GM18502 (cell line): ENCODE results near the gene OR5H14.
"Not testable (repeated sequence)": the region's sequence is repeated elsewhere in the genome, so short reads cannot be mapped to it uniquely, and the experiment has no call there.

Experiments
- ATAC-seq: cut with Tn5 transposase; IDR thresholded peaks from one replicate; pipeline ENCODE4 v1.9.1; 2021; ENCODE audit warnings: mild to moderate bottlenecking; ENCODE audit not compliant: unreplicated experiment, poor library complexity

OR5H14 gene

GRCh38 chr3:98147179-98147578, at the start of gene OR5H14:
Gene OR5H14, plus strand, starts transcription at chr3:98147479. Its CDS starts 1,907 bp downstream, at chr3:98149386.
- ATAC-seq = no peak

- ATAC-seq = no peak
Measured at GRCh38 chr3:98099848-98100247, 47.4 kb upstream of the OR5H14 start.

GRCh38 chr3:98108162-98108561, 39.1 kb upstream of the OR5H14 start:
- no peak for ATAC-seq

- no peak for ATAC-seq
Measured at GRCh38 chr3:98109807-98110549, 37.3 kb upstream of the OR5H14 start.

- no peak for ATAC-seq
Measured at GRCh38 chr3:98110550-98110908, 36.8 kb upstream of the OR5H14 start.

- no peak for ATAC-seq
Measured at GRCh38 chr3:98114264-98114663, 33.0 kb upstream of the OR5H14 start.

- ATAC-seq = no peak
Measured at GRCh38 chr3:98115717-98116116, 31.6 kb upstream of the OR5H14 start.

- no peak for ATAC-seq
Measured at GRCh38 chr3:98130421-98130820, 16.9 kb upstream of the OR5H14 start, which contains the start of gene OR5H1. Gene OR5H1, plus strand, starts transcription at chr3:98130721. Its CDS starts 1,977 bp downstream, at chr3:98132698.

- ATAC-seq = no peak
Measured at GRCh38 chr3:98136631-98137030, 10.6 kb upstream of the OR5H14 start.

GRCh38 chr3:98137826-98138557, 9.3 kb upstream of the OR5H14 start:
- not testable (repeated sequence) for ATAC-seq

GRCh38 chr3:98140531-98140930, 6.7 kb upstream of the OR5H14 start:
- no peak for ATAC-seq

- no peak for ATAC-seq
Measured at GRCh38 chr3:98148751-98149150, 1.5 kb downstream of the OR5H14 start.

GRCh38 chr3:98149456-98149855, 2.2 kb downstream of the OR5H14 start:
- not testable (repeated sequence) for ATAC-seq

- ATAC-seq = no peak
Measured at GRCh38 chr3:98151241-98151640, 4.0 kb downstream of the OR5H14 start.

- ATAC-seq = no peak
Measured at GRCh38 chr3:98166396-98166795, 19.1 kb downstream of the OR5H14 start, which contains the start of gene OR5H15. Gene OR5H15, plus strand, starts transcription at chr3:98166696. Its CDS starts 2,004 bp downstream, at chr3:98168700.

GRCh38 chr3:98171071-98171470, 23.8 kb downstream of the OR5H14 start:
- no peak for ATAC-seq

GRCh38 chr3:98172621-98173020, 25.3 kb downstream of the OR5H14 start:
- ATAC-seq = no peak

GRCh38 chr3:98180319-98180890, 33.1 kb downstream of the OR5H14 start:
- ATAC-seq = no peak

- ATAC-seq = no peak
Measured at GRCh38 chr3:98182196-98182595, 34.9 kb downstream of the OR5H14 start.

- ATAC-seq = no peak
Measured at GRCh38 chr3:98185180-98185579, 37.9 kb downstream of the OR5H14 start.

- peak; percentile 99 for ATAC-seq
Measured at GRCh38 chr3:98188545-98188944, 41.3 kb downstream of the OR5H14 start.
